ENCODE data around the gene MTUS2. TPM values are rescaled to one million over a fixed set of nuclear protein-coding genes. Genes with fewer than 3 reads are reported as not detected.
"Not testable (repeated sequence)": the region's sequence is repeated elsewhere in the genome, so short reads cannot be mapped to it uniquely, and the experiment has no call there.

Gene MTUS2
- total and polyA plus RNA-seq, 4 donors = under 0.01 to 0.70 (median 0.15) TPM

DNA sequence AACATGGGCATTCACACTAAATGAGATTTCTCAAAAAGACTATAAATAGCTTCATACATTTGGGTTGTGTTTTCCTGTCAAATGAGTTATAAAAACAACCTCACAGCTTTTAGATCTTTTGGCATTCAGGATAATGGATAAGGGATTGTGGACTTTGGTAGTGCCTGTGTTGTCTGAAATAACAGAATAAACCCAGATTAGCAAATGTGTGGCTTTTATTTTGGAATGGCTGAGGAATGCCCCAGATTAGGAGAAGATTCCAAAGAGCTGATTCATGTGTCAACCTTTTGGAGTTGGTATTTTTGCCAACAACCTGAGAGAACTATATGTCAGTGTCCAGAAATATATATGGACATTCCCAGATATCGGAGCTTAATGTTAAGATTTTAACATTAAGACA is 164.7 kb downstream of the MTUS2 start (continued):
- TF ChIP-seq, protein P1, sequence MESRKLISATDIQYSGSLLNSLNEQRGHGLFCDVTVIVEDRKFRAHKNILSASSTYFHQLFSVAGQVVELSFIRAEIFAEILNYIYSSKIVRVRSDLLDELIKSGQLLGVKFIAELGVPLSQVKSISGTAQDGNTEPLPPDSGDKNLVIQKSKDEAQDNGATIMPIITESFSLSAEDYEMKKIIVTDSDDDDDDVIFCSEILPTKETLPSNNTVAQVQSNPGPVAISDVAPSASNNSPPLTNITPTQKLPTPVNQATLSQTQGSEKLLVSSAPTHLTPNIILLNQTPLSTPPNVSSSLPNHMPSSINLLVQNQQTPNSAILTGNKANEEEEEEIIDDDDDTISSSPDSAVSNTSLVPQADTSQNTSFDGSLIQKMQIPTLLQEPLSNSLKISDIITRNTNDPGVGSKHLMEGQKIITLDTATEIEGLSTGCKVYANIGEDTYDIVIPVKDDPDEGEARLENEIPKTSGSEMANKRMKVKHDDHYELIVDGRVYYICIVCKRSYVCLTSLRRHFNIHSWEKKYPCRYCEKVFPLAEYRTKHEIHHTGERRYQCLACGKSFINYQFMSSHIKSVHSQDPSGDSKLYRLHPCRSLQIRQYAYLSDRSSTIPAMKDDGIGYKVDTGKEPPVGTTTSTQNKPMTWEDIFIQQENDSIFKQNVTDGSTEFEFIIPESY (IDR thresholded peaks at IDR 0.05) = no peak
- peak; percentile 15 for TF ChIP-seq HNF4G (IDR thresholded peaks at IDR 0.05)
- no peak for TF ChIP-seq GABPA (IDR thresholded peaks at IDR 0.05 in 1 of 2, conservative IDR thresholded peaks at IDR 0.05 in 1 of 2)
- no peak for TF ChIP-seq MAX (IDR thresholded peaks at IDR 0.05)

GRCh38 chr13:28990378-28990777 is 170.2 kb downstream of the MTUS2 start:
- H3K4me1 ChIP-seq (ENCODE audit: control insufficient read depth in 4 of 4, insufficient read depth in 4 of 4, low read length in 3 of 4); H3K27ac ChIP-seq (ENCODE audit: low read depth in 1 of 2, low read length in 2 of 2); H3K27me3 ChIP-seq (ENCODE audit: control insufficient read depth in 4 of 4, insufficient read depth in 4 of 4, low read length in 3 of 4); H3K9me3 ChIP-seq (ENCODE audit: control insufficient read depth in 4 of 4, low read length in 3 of 4); DNase-seq (ENCODE audit: low spot score); H3K9ac ChIP-seq (ENCODE audit: low read depth in 1 of 2, low read length in 2 of 2); H3K36me3 ChIP-seq (ENCODE audit: control insufficient read depth in 4 of 4, insufficient read depth in 3 of 4, low read depth in 1 of 4, low read length in 3 of 4); H3K4me3 ChIP-seq (ENCODE audit: low read depth in 1 of 3, low read length in 3 of 3): not testable (repeated sequence)
- WGBS = 93% methylated on average over 3 of the region's 3 CpGs

DNA sequence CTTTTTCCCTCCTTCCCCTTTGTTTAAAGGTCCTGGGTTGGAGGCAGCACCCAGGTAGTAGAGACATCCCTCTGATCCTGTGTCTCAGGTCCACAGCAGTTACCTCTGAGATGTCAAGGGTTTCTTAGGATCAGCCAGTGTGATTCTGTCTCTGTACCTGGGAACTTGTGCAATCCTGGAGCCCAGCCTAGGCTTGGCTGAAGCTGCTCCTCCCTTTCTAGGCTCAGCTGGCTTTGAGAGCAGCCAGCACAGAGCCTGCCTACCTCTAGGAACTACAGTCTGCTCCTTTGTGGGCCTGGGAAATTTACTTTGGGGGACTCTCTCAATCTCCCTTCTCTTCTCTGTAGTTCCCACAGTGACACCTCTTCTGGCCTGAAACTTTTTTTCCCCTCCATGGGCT is 171.6 kb downstream of the MTUS2 start:
- Histone ChIP-seq H3K4me1 (ENCODE audit: control insufficient read depth in 4 of 4, insufficient read depth in 4 of 4, low read length in 3 of 4) (peaks cover 0 to 5% (median 0%) of the 10 kb centered on the region in 4 donors), H3K27me3 (ENCODE audit: control insufficient read depth in 4 of 4, insufficient read depth in 4 of 4, low read length in 3 of 4) (no peaks in the 10 kb centered on the region), H3K4me3 (ENCODE audit: low read depth in 1 of 3, low read length in 3 of 3) (no peak overlapping the region), H3K36me3 (ENCODE audit: control insufficient read depth in 4 of 4, insufficient read depth in 3 of 4, low read depth in 1 of 4, low read length in 3 of 4) (no peaks in the 10 kb centered on the region), H3K9me3 (ENCODE audit: control insufficient read depth in 4 of 4, low read length in 3 of 4) (no peaks in the 10 kb centered on the region), H3K9ac (ENCODE audit: low read depth in 1 of 2, low read length in 2 of 2) (no peak overlapping the region), H3K27ac (ENCODE audit: low read depth in 1 of 2, low read length in 2 of 2) (no peak overlapping the region)
- DNase-seq (ENCODE audit: low spot score) = no peak
- no peak for TF ChIP-seq SP1 (IDR thresholded peaks at IDR 0.05)
- no peak for TF ChIP-seq ATF3 (IDR thresholded peaks at IDR 0.05)
- no peak for TF ChIP-seq RXRA (IDR thresholded peaks at IDR 0.05)
- no peak for TF ChIP-seq JUND (IDR thresholded peaks at IDR 0.05)
- TF ChIP-seq, protein P2, sequence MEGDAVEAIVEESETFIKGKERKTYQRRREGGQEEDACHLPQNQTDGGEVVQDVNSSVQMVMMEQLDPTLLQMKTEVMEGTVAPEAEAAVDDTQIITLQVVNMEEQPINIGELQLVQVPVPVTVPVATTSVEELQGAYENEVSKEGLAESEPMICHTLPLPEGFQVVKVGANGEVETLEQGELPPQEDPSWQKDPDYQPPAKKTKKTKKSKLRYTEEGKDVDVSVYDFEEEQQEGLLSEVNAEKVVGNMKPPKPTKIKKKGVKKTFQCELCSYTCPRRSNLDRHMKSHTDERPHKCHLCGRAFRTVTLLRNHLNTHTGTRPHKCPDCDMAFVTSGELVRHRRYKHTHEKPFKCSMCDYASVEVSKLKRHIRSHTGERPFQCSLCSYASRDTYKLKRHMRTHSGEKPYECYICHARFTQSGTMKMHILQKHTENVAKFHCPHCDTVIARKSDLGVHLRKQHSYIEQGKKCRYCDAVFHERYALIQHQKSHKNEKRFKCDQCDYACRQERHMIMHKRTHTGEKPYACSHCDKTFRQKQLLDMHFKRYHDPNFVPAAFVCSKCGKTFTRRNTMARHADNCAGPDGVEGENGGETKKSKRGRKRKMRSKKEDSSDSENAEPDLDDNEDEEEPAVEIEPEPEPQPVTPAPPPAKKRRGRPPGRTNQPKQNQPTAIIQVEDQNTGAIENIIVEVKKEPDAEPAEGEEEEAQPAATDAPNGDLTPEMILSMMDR (IDR thresholded peaks at IDR 0.05; ENCODE audit: low read depth, low read length, missing input control) = no peak
- no peak for TF ChIP-seq YY1 (IDR thresholded peaks at IDR 0.05)
- no peak for TF ChIP-seq EGR1 (IDR thresholded peaks at IDR 0.05; ENCODE audit: low read depth in 2 of 2)
- TF ChIP-seq, protein P1 (IDR thresholded peaks at IDR 0.05) = no peak
- TF ChIP-seq, protein P3, sequence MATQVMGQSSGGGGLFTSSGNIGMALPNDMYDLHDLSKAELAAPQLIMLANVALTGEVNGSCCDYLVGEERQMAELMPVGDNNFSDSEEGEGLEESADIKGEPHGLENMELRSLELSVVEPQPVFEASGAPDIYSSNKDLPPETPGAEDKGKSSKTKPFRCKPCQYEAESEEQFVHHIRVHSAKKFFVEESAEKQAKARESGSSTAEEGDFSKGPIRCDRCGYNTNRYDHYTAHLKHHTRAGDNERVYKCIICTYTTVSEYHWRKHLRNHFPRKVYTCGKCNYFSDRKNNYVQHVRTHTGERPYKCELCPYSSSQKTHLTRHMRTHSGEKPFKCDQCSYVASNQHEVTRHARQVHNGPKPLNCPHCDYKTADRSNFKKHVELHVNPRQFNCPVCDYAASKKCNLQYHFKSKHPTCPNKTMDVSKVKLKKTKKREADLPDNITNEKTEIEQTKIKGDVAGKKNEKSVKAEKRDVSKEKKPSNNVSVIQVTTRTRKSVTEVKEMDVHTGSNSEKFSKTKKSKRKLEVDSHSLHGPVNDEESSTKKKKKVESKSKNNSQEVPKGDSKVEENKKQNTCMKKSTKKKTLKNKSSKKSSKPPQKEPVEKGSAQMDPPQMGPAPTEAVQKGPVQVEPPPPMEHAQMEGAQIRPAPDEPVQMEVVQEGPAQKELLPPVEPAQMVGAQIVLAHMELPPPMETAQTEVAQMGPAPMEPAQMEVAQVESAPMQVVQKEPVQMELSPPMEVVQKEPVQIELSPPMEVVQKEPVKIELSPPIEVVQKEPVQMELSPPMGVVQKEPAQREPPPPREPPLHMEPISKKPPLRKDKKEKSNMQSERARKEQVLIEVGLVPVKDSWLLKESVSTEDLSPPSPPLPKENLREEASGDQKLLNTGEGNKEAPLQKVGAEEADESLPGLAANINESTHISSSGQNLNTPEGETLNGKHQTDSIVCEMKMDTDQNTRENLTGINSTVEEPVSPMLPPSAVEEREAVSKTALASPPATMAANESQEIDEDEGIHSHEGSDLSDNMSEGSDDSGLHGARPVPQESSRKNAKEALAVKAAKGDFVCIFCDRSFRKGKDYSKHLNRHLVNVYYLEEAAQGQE (IDR thresholded peaks at IDR 0.05) = no peak
- no peak for TF ChIP-seq NR2F2 (IDR thresholded peaks at IDR 0.05)
